ENCODE measurements around the gene MSI2.

The MSI2 gene

GRCh38 chr17:57323391-57323790, 67.1 kb downstream of the MSI2 start:
- no peak for TF ChIP-seq CTCF (conservative IDR thresholded peaks at IDR 0.05)

GRCh38 chr17:57324060-57324459, 67.7 kb downstream of the MSI2 start:
- TF ChIP-seq CTCF (conservative IDR thresholded peaks at IDR 0.05), result no peak
- H3K27ac ChIP-seq, result no peak overlapping the region

More at GRCh38 chr17:57323391-57323790, 67.1 kb downstream of the MSI2 start:
- H3K27ac ChIP-seq, result no peak overlapping the region

GRCh38 chr17:57324631-57325030, 68.3 kb downstream of the MSI2 start:
- no peak for TF ChIP-seq CTCF (conservative IDR thresholded peaks at IDR 0.05)
- H3K27ac ChIP-seq, result no peak overlapping the region

GRCh38 chr17:57326336-57326735, 70.0 kb downstream of the MSI2 start:
- no peak overlapping the region for H3K27ac ChIP-seq

GRCh38 chr17:57326764-57327163, 70.4 kb downstream of the MSI2 start:
- no peak overlapping the region for H3K27ac ChIP-seq
- no peak for TF ChIP-seq CTCF (conservative IDR thresholded peaks at IDR 0.05)

More at GRCh38 chr17:57326336-57326735, 70.0 kb downstream of the MSI2 start:
- no peak for TF ChIP-seq CTCF (conservative IDR thresholded peaks at IDR 0.05)

- TF ChIP-seq CTCF (conservative IDR thresholded peaks at IDR 0.05), result no peak
- no peak overlapping the region for H3K27ac ChIP-seq
These were observed 71.0 kb downstream of the MSI2 start for GRCh38 chr17:57327176-57327970.

- H3K27ac ChIP-seq, result no peak overlapping the region
- TF ChIP-seq CTCF (conservative IDR thresholded peaks at IDR 0.05), result no peak
These were observed 72.0 kb downstream of the MSI2 start for GRCh38 chr17:57328109-57328882.

Data from VCaP (cell line).